ENCODE data around the gene NOXA1. TPM values are rescaled to one million over a fixed set of nuclear protein-coding genes. Genes with fewer than 3 reads are reported as not detected.

Gene NOXA1
- total RNA-seq, 3 donors from 2014 or later, result 2.9 to 13.8 (median 4.6) TPM

- no peaks in the 10 kb centered on the region for H3K9me3 ChIP-seq
- no peak for DNase-seq (ENCODE audit: low spot score in 2 of 2)
- peak overlapping the region; percentile 75 to 79 for H3K27ac ChIP-seq
- intact Hi-C loops (cut with DNase I; ENCODE audit: low total_unique reads), result no loop called here
- no peaks in the 10 kb centered on the region for H3K27me3 ChIP-seq
- no peaks in the 10 kb centered on the region for H3K4me1 ChIP-seq
- peak overlapping the region; percentile 72 to 93 (median 75) for H3K4me3 ChIP-seq
- H3K36me3 ChIP-seq, result no peaks in the 10 kb centered on the region
- no peak for TF ChIP-seq POLR2A (IDR thresholded peaks at IDR 0.05)
- no peak for TF ChIP-seq CTCF (IDR thresholded peaks at IDR 0.05)
- no peak for TF ChIP-seq POLR2AphosphoS5 (IDR thresholded peaks at IDR 0.05)
These were observed 36.6 kb downstream of the NOXA1 start for GRCh38 chr9:137459601-137460362.

GRCh38 chr9:137460363-137461315 is 37.4 kb downstream of the NOXA1 start:
- no peaks in the 10 kb centered on the region for H3K27me3 ChIP-seq
- no peak for DNase-seq (ENCODE audit: low spot score in 2 of 2)
- intact Hi-C loops (cut with DNase I; ENCODE audit: low total_unique reads), result no loop called here
- H3K4me1 ChIP-seq, result no peaks in the 10 kb centered on the region
- H3K27ac ChIP-seq, result no peak overlapping the region
- H3K4me3 ChIP-seq, result no peak overlapping the region
- H3K9me3 ChIP-seq, result no peaks in the 10 kb centered on the region
- no peak for TF ChIP-seq POLR2AphosphoS5 (IDR thresholded peaks at IDR 0.05)
- TF ChIP-seq POLR2A (IDR thresholded peaks at IDR 0.05), result no peak
- no peak for TF ChIP-seq CTCF (IDR thresholded peaks at IDR 0.05)
- no peaks in the 10 kb centered on the region for H3K36me3 ChIP-seq

- Histone ChIP-seq H3K4me3 (no peak overlapping the region), H3K27me3 (no peaks in the 10 kb centered on the region), H3K4me1 (no peaks in the 10 kb centered on the region), H3K27ac (no peak overlapping the region), H3K36me3 (no peaks in the 10 kb centered on the region), H3K9me3 (no peaks in the 10 kb centered on the region)
- no peak for DNase-seq (ENCODE audit: low spot score in 2 of 2)
- TF ChIP-seq POLR2A (IDR thresholded peaks at IDR 0.05) (no peak), CTCF (IDR thresholded peaks at IDR 0.05) (no peak), POLR2AphosphoS5 (IDR thresholded peaks at IDR 0.05) (no peak)
- intact Hi-C loops (cut with DNase I; ENCODE audit: low total_unique reads), result no loop called here
These were observed 38.1 kb downstream of the NOXA1 start for GRCh38 chr9:137461316-137461662.

GRCh38 chr9:137461663-137462395 is 38.6 kb downstream of the NOXA1 start:
- Histone ChIP-seq H3K27me3 (no peaks in the 10 kb centered on the region), H3K4me1 (no peaks in the 10 kb centered on the region), H3K27ac (no peak overlapping the region), H3K9me3 (no peaks in the 10 kb centered on the region), H3K4me3 (peak overlapping the region in 1 of 3 donors; percentile 15), H3K36me3 (no peaks in the 10 kb centered on the region)
- intact Hi-C loops (cut with DNase I; ENCODE audit: low total_unique reads), result no loop called here
- TF ChIP-seq POLR2A (IDR thresholded peaks at IDR 0.05) (no peak), POLR2AphosphoS5 (IDR thresholded peaks at IDR 0.05) (no peak), CTCF (IDR thresholded peaks at IDR 0.05) (no peak)
- DNase-seq (ENCODE audit: low spot score in 2 of 2), result no peak
